Spinal cord (tissue), 10 donors: ENCODE results near the gene C5orf52. TPM values are rescaled to one million over a fixed set of nuclear protein-coding genes. Genes with fewer than 3 reads are reported as not detected.
"Not testable (repeated sequence)": the region's sequence is repeated elsewhere in the genome, so short reads cannot be mapped to it uniquely, and the experiment has no call there.

Experiments
- DNase-seq, 6 donors: peaks; one replicate each; pipeline versions ENCODE4 v3.0.0 to v3.0.0-alpha.2; 2013 to 2015; ENCODE audit warnings: low spot score in 6 of 6, low read depth in 4 of 6
- H3K27ac ChIP-seq: one replicate; pipeline ENCODE4 v1.5.1; 2013; ENCODE audit warnings: low read depth, low read length, control low read depth
- H3K27me3 ChIP-seq: one replicate; pipeline ENCODE4 v1.6.1; 2013; ENCODE audit warnings: low read length; ENCODE audit not compliant: control insufficient read depth, insufficient read depth
- H3K36me3 ChIP-seq: one replicate; pipeline ENCODE4 v1.6.1; 2013; ENCODE audit warnings: low read length; ENCODE audit not compliant: control insufficient read depth, insufficient read depth
- H3K4me1 ChIP-seq: one replicate; pipeline ENCODE4 v1.6.1; 2013; ENCODE audit warnings: low read length; ENCODE audit not compliant: control insufficient read depth, insufficient read depth
- H3K4me3 ChIP-seq: one replicate; pipeline ENCODE4 v1.5.1; 2013; ENCODE audit warnings: low read depth, low read length, control low read depth
- H3K9me3 ChIP-seq: one replicate; pipeline ENCODE4 v1.6.1; 2013; ENCODE audit warnings: low read length; ENCODE audit not compliant: control insufficient read depth, insufficient read depth
- WGBS: methylation state at CpG from one replicate; pipeline ENCODE4 v1.1.5; 2013; ENCODE audit warnings: missing lambda C conversion rate; ENCODE audit not compliant: insufficient coverage; 5-methylcytosine and 5-hydroxymethylcytosine counted together
- polyA plus RNA-seq, 2 donors: library from polyadenylated mRNA; unstranded; fragments of 120-200 nt; gene quantifications; one replicate each; pipeline ENCODE4 v1.2.1, GENCODE V29; 2013; ENCODE audit not compliant: insufficient read length in 2 of 2
- total RNA-seq, 2 donors: library from RNA; depleted of rRNA in 1 of 2; stranded (reverse); fragments of 120-200 nt in 1 of 2; fragments of >200 nt in 1 of 2; gene quantifications; one replicate each; pipeline versions ENCODE4 v1.2.3 to v1.2.4, GENCODE V29; 2013 to 2014
- donor health status: healthy.

Gene C5orf52
- total and polyA plus RNA-seq, 4 donors = not detected

DNA sequence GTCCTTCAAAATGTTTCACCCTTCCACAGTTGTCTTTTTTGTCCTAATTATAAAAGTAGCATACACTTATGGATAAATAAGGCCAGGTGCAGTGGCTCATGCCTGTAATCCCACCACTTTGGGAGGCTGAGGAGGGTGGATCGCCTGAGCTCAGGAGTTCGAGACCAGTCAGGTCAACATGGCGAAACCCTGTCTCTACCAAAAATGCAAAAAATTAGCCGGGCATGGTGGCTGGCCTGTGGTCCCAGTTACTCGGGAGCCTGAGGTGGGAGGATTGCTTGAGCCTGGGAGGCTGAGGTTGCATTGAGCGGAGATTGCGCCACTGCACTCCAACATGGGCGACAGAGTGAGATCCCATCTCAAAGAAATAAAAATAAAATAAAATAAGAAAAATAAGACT is 1.6 kb downstream of the C5orf52 start:
- 100% methylated on average over 2 of the region's 8 CpGs for WGBS
- no peak for DNase-seq
- no peak overlapping the region for H3K4me3 ChIP-seq
- H3K36me3 ChIP-seq = no peaks in the 10 kb centered on the region
- H3K27ac ChIP-seq = no peak overlapping the region
- H3K4me1 ChIP-seq = peaks cover 15% of the 10 kb centered on the region
- no peaks in the 10 kb centered on the region for H3K9me3 ChIP-seq
- H3K27me3 ChIP-seq = peaks cover 3% of the 10 kb centered on the region

DNA sequence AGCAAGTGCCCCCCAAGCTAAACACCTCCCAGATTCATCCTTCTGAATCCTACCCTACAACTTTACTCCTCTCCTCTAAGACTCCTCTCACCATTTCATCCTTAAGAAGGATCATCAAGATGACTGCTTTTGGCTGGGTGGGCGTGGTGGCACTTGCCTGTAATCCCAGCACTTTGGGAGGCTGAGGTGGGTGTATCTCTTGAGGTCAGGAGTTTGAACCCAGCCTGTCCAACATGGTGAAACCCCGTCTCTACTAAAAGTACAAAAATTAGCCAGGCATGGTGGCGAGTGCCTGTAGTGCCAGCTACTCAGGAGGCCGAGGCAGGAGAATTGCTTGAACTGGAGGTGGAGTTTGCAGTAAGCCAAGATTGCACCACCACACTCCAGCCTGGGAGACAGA is 3.0 kb downstream of the C5orf52 start:
- 80% methylated on average over 1 of the region's 4 CpGs for WGBS
- not testable (repeated sequence) for H3K27me3 ChIP-seq, DNase-seq, H3K27ac ChIP-seq, H3K36me3 ChIP-seq, H3K9me3 ChIP-seq, H3K4me3 ChIP-seq
- H3K4me1 ChIP-seq = peaks cover 15% of the 10 kb centered on the region

DNA sequence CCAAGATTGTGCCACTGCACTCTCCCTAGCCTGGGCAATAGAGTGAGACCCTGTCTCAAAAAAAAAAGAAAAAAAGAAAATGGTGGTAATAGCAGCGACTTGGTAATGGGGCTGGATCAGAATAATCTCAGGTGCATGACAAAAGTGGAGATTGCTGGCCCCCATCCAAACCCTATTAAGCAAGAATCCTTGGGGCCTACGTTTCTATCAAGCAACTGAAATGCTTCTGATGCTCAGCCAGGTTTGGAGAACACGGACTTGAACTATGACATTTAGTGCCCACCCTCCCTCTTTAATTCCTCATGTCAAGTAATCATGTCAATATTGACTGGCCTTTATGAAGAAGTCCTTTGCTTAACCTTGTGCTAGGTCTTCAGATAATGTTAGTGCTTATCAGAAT is 6.6 kb downstream of the C5orf52 start:
- DNase-seq = no peak
- H3K27ac ChIP-seq = no peak overlapping the region
- no peaks in the 10 kb centered on the region for H3K36me3 ChIP-seq
- H3K27me3 ChIP-seq = no peaks in the 10 kb centered on the region
- H3K4me1 ChIP-seq = no peaks in the 10 kb centered on the region
- no peak overlapping the region for H3K4me3 ChIP-seq
- H3K9me3 ChIP-seq = no peaks in the 10 kb centered on the region
- WGBS = no CpG with 5 or more reads among the region's 3 CpGs

DNA sequence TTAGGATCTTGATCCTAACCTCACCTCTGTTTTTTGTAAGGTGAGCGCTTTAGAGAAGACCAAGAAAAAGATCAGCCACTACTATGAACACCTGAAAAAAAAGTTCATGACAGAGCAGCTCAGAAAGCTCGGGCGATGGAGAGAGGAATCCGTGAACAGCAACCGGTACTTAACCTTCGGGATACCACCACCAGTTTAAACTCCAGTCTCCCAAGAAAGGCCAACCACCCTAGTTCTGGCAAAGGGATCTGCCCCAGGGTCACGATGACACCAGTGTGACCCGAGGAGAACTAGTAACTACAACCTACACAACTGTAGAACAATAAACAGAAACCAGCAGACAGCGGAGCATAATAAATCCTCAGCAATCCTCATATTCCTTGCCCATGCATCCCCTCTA is 8.5 kb downstream of the C5orf52 start:
- no peaks in the 10 kb centered on the region for H3K9me3 ChIP-seq
- no peaks in the 10 kb centered on the region for H3K27me3 ChIP-seq
- no peaks in the 10 kb centered on the region for H3K36me3 ChIP-seq
- H3K27ac ChIP-seq = no peak overlapping the region
- WGBS = 97% methylated on average over 6 of the region's 9 CpGs
- H3K4me3 ChIP-seq = no peak overlapping the region
- no peaks in the 10 kb centered on the region for H3K4me1 ChIP-seq
- no peak for DNase-seq

DNA sequence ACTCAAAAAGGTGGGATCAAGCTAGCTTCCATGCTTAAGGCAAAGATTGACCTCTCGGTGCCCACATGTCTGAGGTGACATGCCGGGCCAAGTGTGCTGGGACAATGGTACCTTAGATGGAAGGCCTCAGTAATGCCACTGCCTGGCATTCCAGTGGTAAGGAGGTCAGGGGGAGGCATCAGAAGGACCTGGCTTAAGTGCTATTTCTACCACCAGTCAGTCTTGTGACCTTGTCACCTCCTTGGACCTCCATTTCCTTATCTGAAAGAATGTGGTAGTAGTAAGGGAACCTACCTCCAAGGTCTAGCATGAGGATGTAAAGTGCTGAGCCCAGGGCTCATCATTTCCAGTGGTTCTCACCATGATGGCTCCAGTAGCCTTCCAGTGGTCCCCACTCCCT is 8.9 kb downstream of the C5orf52 start:
- H3K4me3 ChIP-seq = no peak overlapping the region
- WGBS = 100% methylated on average over 2 of the region's 2 CpGs
- no peak overlapping the region for H3K27ac ChIP-seq
- no peak for DNase-seq
- no peaks in the 10 kb centered on the region for H3K4me1 ChIP-seq
- H3K27me3 ChIP-seq = no peaks in the 10 kb centered on the region
- no peaks in the 10 kb centered on the region for H3K36me3 ChIP-seq
- H3K9me3 ChIP-seq = no peaks in the 10 kb centered on the region

DNA sequence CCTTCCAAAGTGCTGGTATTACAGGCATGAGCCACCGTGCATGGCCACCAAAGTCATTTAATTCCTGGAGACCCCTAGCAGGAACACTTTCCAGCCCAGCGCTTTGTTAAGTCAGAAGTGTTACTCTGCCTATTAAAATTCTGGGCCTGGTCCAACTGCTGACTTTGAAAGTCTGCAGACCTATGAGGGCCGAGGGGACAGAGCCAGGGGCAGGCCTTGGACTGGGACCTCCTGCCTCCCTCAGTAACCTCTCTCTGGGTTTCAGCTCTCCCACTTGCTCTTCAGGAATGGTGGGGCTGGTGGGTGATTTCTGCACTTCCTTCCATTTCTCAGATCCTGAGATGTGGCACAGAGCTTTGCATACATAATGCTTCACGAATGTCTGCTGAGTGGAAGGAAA is 9.7 kb downstream of the C5orf52 start:
- no peaks in the 10 kb centered on the region for H3K27me3 ChIP-seq
- no peaks in the 10 kb centered on the region for H3K36me3 ChIP-seq
- H3K4me3 ChIP-seq = no peak overlapping the region
- 57% methylated on average over 4 of the region's 4 CpGs for WGBS
- no peaks in the 10 kb centered on the region for H3K9me3 ChIP-seq
- H3K4me1 ChIP-seq = no peaks in the 10 kb centered on the region
- peak in 2 of 6 donors; percentile 14 to 20 for DNase-seq
- no peak overlapping the region for H3K27ac ChIP-seq

DNA sequence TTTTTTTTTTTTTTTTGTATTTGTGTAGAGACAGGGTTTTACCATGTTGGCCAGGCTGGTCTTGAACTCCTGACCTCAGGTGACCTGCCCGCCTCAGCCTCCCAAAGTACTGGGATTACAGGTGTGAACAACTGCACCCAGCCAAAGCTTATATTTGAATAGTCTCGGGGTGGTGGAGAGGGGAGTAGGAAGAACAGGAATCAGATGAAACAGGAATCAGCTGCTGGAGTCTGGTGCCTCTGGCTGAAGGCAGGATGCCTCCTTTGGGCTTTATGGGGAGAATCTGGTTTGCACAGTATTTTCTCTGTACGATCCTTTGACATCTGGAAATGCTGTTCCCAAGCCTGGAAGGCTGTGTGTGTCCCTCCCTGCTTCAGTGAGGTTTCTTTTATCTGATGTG is 10.9 kb downstream of the C5orf52 start:
- H3K4me3 ChIP-seq = no peak overlapping the region
- H3K27me3 ChIP-seq = no peaks in the 10 kb centered on the region
- DNase-seq = no peak
- H3K36me3 ChIP-seq = no peaks in the 10 kb centered on the region
- WGBS = 55% methylated on average over 2 of the region's 3 CpGs
- no peak overlapping the region for H3K27ac ChIP-seq
- H3K4me1 ChIP-seq = no peaks in the 10 kb centered on the region
- no peaks in the 10 kb centered on the region for H3K9me3 ChIP-seq

DNA sequence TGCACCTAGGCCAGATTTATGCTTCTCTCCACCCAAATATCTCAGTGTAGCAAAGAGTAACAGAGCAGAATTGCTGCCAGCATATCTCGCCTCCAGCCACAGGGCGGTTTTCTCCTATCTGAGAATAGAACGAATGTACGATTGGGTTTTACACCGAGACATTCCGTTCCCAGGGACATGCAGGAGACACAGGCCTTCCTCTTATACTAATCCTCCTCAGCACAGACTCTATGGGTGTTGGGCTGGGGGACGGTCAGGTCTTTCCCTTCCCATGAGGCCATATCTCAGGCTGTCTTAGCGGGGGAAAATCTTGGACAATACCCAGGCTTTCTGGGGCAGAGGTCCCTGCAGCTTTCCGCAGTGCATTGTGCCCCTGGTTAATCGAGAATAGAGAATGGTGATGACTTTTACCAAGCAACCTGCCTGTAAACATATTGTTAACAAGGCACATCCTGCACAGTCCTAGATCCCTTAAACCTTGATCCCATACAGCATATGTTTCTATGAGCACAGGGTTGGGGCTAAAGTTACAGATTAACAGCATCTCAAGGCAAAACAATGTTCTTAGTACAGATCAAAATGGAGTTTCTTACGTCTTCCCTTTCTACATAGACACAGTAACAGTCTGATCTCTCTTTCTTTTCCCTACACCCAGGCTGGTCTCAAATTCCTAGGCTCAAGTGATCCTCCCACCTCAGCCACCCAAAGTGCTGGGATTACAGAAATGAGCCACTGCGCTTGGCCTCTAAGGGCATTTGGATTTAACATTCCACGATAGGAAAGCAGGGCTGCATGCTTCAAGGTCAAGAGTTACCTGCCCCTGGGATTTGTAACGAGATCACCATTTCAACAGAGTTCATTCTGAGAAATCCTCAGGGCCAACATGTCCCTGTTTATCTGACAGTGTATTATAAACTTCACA is 15.2 kb downstream of the C5orf52 start:
- WGBS = 90% methylated on average over 6 of the region's 14 CpGs
- not testable (repeated sequence) for H3K27ac ChIP-seq, H3K27me3 ChIP-seq, H3K4me1 ChIP-seq, H3K36me3 ChIP-seq, DNase-seq, H3K4me3 ChIP-seq, H3K9me3 ChIP-seq

DNA sequence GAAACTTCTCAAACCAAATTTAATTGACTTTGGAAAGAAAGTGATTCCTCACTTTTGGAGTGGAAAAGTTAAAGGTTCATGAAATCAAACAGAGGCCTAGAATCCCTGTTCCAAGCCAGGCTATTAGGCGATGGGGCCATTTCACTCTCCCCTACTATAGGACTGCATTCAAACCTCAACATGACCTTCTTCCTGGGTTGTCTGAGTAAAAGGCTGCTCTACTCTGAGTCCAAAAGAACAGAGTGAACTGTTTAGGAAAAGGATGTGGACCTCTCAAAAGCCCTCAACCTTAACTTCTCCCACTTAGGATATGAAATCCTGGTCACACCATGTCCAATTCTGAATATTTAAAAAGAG is 15.8 kb downstream of the C5orf52 start:
- no peak for DNase-seq
- Histone ChIP-seq H3K27ac (no peak overlapping the region), H3K9me3 (no peaks in the 10 kb centered on the region), H3K4me3 (no peak overlapping the region), H3K4me1 (no peaks in the 10 kb centered on the region), H3K36me3 (no peaks in the 10 kb centered on the region), H3K27me3 (no peaks in the 10 kb centered on the region)
- no CpG with 5 or more reads among the region's 1 CpG for WGBS

DNA sequence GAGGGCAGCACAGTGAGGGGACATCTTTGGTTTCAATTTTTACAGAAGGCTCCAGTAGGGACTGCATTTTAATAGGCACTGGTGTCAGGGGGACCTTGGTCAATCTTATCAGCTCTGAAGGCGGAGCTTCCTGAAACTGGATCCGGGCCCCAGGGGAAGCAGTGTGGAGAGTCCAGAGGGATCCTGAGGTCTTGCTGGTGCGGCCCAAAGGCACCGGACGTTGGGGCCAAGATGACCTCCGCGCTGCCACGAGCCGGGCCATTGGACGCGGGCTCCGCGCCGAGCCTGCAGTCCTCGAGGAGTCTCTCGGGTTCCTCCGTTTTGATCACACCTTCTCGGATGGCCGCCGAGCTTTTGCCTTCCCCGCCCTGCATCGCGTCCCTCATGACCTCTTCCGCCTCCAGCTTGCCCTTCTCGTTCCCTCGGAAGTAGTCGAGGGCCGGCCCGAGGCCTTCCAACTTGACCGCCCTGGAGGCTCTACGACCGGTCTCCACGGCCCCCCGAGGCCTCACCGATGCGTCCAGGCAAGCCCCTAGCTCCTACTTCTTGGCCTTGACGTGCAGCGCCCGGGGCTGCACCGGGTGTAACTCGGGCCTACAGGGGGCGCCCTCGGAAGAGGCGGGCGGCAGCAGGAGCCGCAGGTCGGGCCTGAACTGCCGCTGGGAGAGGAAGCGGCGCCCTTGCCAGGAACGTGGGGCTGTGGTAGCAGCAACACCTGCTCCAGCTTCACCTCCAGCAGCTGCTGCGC is 18.8 kb downstream of the C5orf52 start:
- Histone ChIP-seq H3K27me3 (no peaks in the 10 kb centered on the region), H3K36me3 (no peaks in the 10 kb centered on the region), H3K4me1 (no peaks in the 10 kb centered on the region), H3K4me3 (no peak overlapping the region), H3K9me3 (no peaks in the 10 kb centered on the region), H3K27ac (no peak overlapping the region)
- no peak for DNase-seq
- 69% methylated on average over 46 of the region's 52 CpGs for WGBS
